Stimulated activated CD8-positive, alpha-beta memory T cell treated with anti-CD3 and anti-CD28 coated beads, Interleukin-15, amount 100 ng/mL, for 4 hours (primary cell): ENCODE data around the gene SLAIN1.
"Not testable (repeated sequence)": the region's sequence is repeated elsewhere in the genome, so short reads cannot be mapped to it uniquely, and the experiment has no call there.

Experiments
- DNase-seq, 2 donors: peaks; one replicate each; pipeline ENCODE4 v3.0.0-alpha.2; 2020; ENCODE audit warnings: low read depth in 2 of 2

The SLAIN1 gene

DNA sequence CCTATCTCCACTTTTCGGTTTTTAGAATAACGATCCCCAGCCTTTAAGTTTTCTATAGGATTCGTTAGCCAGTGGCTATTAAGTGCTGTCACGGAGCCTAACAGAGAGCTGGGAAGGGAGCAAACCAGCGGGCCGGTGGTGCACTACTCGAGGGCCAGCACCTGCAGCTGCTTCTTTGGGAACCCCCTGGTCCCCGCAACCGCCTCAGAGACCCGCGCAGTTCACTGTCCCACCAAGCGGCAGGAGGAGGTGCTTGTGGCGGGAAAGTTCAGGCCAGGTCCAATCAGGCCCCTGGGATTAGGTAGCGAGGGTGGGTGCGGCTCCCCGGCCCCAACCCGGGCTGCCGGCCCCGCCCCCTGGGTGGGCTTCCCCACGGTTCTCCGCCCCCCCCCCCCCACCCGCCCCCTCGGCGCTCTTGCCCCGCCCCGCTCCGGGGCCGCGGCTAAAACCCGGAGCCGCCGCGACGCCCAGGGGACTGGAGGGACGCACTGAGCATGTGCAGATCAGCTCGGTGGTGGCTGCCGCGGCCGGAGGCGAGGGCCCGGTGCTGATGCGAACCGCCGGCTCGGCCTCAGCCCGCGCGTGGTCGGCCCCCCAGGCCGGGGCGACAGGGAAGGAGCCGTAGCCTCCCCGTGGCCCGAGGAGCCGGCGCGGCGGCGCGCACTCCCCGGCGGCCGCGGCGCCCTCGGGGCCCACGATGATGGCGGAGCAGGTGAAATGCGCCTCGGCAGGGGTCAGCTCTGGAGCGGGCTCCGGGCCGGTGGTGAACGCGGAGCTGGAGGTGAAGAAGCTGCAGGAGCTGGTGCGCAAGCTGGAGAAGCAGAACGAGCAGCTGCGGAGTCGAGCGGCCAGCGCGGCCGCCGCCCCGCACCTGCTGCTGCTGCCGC is at the start of gene SLAIN1:
Gene SLAIN1, plus strand, starts transcription at position 471 of the 887 bp plus-strand sequence. Its CDS starts 227 bp downstream, at position 698.
- peak; percentile 58 to 71 for DNase-seq

DNA sequence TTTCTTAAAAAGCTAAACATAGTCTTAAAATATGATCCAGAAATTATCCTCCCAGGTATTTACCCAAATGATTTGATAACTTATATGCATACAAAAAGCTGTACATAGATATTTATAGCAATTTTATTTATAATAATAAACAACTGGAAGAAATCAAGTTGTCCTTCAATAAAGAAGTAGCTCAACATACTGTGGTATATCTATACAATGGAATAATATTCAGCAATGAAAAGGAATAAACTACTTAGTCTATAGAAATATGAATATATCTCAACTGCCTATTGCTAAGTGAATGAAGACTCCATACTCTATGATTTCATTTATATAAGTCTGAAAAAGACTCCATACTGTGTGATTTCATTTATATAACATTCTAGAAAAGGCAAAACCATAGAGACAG is 47.1 kb upstream of the SLAIN1 start:
- DNase-seq, result no peak

GRCh38 chr13:77653301-77653700 is 44.2 kb upstream of the SLAIN1 start:
- no peak for DNase-seq

GRCh38 chr13:77660016-77660415 is 37.5 kb upstream of the SLAIN1 start:
- not testable (repeated sequence) for DNase-seq

DNA sequence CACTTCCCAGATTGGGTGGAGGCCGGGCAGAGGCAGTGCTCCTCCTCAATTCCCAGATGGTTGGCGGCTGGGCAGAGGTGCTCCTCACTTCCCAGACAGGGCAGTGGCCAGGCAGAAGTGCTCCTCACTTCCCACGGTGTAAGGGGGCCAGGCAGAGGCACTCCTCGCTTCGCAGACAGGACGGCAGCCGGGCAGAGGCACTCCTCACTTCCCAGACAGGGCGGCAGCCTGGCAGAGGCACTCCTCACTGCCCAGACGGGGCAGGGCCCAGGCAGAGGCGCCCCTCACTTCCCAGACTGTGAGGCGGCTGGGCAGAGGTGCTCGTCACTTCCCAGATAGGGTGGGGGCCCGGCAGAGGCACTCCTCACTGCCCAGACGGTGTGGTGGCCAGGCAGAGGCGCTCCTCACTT is 36.6 kb upstream of the SLAIN1 start:
- no peak for DNase-seq

DNA sequence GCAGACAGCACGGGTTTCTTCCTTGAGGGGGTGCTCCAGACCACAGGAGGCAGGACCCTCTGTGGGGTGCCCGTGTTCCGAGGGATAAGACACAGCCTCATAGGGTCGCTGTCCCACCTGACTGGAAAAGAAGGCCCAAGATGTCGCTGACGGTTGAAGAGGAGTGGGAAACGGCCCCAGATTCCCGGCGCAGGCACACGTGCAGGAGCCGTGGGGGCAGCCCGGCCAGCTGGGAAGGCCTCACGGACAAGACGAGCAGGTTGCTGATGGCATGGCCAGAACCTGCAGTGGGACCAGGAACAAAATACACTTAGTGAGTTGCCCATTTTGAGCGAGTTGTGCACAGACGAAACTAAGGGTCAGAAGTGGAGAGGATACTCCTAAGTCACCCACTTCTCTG is 35.2 kb upstream of the SLAIN1 start:
- not testable (repeated sequence) for DNase-seq

- DNase-seq, result not testable (repeated sequence)
Observed at GRCh38 chr13:77662831-77663230, 34.7 kb upstream of the SLAIN1 start.

DNA sequence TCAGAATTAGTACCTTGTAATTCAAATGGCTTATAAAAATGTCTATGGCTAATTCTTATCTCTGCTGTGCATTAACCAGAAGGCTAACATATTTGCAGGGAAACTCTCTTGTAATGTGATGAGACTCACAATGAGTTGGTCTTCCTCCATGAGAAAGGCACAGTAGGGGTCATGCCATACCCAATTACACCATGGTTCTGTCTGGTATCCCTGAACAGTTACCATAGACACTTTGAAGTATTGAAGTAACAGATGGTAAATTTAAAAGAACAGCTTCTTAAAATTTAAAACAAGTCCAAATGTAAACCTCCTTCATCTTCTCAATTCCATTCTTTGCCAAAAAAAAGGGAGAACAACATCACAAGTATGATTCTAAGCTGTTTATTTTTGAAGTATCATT is 22.6 kb upstream of the SLAIN1 start:
- DNase-seq, result no peak

DNA sequence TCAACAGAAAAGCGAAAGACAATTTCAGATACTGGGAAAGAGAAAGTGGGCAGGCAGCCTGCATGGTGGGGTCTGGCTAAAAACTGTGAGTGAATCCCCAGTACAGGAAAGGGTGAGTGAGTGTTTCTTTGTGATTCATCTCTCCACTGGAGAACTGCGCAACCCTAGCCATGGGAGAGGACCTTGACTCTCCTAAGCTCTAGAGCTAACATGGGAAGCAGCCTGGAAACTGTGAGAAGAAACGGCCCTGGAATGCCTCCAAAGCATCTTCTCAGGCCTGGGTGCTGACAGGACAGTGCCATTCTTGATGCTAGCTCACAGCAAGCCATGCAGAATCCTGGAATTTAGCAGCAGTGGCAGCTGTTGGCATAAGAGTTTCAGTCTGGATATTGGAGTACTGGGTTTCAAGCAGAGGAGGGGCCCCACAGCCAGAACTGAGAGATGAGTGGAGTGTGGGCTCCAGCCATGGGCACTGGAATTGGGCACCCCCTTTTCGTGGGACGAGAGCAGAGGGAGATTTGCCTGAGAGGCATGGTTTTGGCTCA is 18.7 kb upstream of the SLAIN1 start:
- DNase-seq, result no peak

DNA sequence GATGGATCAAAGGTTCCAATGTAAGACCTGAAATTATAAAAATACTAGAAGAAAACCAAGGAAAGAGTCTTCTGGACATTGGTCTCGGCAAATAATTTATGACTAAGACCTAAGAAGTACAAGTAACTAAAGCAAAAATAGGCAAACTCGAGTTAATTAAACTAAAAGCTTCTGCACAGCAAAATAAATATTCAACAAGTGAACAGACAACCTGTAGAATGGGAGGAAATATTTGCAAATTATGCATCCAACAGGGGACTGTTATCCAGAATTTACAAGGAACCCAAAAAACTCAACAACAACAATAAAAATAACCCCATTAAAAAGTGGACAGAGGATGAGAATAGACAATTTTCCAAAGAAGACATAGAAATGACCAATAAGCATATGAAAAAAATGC is 9.7 kb upstream of the SLAIN1 start:
- no peak for DNase-seq

- no peak for DNase-seq
Observed at GRCh38 chr13:77691871-77692270, 5.6 kb upstream of the SLAIN1 start.

DNA sequence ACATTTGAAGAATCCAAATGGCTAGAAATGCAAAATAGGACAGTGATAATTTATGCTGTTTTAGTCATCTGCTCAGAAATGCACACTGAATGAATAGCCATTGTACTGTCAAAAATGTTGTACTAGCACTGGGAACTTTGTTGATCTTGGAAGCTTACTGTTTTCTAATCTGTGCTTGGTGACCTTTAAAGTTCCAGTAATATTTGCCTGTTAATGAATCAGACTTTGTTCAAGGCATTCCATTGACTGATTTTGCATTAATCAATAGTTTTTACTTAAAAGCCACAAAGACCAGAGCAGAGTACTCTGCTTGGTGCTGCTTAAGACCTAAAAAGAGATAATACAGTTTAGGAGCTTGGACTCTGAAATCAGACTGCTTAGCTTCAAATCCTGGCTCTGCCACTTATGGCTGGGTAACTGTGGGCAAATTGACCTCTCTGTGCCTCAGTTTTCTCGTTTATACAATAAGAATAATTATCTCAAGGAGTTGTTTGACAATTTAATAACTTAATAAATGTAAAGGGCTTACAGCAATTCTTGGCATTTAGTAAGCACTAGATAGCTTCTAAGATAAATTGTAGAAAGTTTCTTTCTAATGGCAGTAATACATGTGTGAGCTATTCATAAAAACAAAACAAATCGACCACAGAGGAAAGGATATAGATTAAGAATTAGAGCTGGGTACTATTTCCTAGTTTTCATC is 4.6 kb upstream of the SLAIN1 start:
- DNase-seq, result no peak

GRCh38 chr13:77693449-77693940 is 4.0 kb upstream of the SLAIN1 start:
- no peak for DNase-seq

- DNase-seq, result no peak
Observed at GRCh38 chr13:77696006-77696878, 1.2 kb upstream of the SLAIN1 start.

DNA sequence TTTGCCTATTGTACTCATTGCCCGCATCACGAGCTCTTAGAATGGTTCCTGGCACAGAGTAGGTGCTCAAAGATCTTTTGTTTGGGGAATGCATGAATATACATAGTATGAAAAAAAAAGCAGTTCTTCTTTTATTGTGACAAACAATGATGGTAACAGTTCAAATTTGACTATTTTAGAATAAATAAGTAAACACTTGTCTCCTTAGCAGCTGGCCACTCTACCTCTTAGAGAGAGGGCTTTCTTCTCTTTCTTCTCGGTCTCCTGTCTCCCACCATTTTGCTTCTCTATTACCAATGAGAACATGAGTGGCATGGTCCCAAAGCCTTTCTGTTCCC is 639 bp upstream of the SLAIN1 start:
- DNase-seq, result no peak

GRCh38 chr13:77698201-77699058 is 943 bp downstream of the SLAIN1 start:
- DNase-seq, result peak; percentile 8 to 17

DNA sequence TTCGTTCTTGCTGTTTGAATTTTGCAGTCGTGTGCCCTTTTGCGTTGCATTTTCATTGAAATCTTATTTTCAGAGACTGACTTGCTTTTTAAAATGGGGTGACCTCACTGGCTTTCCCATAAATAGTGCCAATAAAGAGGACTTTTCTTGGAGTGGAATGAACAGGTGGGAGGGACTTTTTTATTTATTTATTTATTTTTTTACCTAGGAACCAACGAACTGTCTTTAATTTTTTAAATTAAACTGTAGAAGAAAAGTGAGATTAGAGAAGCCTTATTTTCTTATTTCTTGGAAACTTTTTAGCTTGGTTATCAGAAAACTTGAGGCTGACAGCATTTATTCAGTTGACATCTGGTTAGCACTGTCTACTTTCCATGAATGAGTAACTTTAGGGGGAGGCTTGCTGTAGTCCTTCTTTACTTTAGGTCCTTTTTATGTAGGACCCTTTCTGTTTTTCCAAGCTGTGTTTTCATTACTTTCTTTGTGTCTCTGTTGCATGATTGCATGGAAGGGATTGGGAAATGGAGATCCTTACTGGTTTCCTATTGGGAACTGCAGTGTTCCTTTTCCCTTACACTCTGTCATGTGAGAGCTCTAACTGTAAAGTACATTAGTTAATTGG is 1.7 kb downstream of the SLAIN1 start:
- DNase-seq, result no peak

DNA sequence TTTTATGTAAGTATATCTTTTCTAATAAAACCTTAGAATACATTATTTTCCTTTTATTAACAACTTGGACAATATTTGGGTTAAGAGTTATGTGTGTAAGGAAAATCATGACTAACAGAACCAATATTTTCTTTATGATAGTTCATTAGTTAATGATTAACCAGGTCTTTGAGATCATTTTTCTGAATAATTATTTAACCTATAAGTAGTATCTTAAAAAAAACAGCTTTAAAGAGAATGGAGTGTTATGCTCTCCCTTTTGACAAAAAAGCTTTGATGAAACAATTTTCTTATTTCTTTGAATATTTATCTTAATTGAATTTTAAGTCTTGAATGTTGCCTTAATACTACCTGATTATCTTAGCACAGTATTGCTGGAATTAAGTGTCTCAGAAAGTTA is 3.8 kb downstream of the SLAIN1 start:
- DNase-seq, result no peak

DNA sequence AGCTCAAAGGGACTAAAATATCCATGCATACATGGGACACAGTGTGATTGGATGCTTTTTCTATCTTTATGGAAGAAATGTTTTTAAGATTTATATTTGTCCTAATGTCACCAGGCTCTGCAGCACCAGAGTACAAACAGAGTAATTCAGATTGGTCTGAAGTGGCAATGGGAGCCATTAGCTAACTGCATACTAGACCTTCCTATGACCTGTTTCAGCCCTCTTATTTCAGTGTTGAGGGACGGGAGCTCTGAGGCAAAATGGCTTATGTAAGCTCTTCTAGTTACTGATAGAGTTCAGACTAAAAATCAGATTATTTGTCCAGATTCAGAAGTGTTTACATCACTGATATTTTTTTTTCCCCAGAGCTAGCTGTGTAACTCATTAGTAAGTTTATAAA is 4.9 kb downstream of the SLAIN1 start:
- DNase-seq, result no peak

DNA sequence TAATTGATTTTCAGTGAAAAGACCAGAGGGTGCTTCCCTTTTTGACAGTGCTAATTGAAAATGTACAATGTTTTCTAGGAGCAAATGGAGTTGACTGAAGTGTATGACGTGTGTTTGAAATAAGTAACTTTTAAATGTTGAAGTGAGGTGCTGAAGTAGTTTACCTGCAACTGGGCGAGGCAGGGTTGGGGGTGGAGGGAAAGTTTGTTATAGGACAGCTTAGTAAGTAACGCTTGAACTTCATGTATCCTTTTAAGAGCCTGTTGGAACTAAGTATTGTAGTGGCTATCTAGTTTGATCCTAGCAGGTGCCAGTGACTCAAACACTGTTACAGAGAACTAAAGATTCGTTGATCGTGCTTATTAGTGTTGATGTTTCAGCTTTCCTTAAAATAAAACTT is 5.9 kb downstream of the SLAIN1 start:
- no peak for DNase-seq
